Measurements from ENCODE around the gene NKAPL. TPM values are rescaled to one million over a fixed set of nuclear protein-coding genes. Genes with fewer than 3 reads are reported as not detected.

Gene NKAPL
- total and polyA plus RNA-seq, 10 of the 15 experiments (the other 5 are each of a cell fraction or from before 2014, with no cell fraction given), result 0.10 to 0.48 (median 0.19) TPM; not detected in 1

DNA sequence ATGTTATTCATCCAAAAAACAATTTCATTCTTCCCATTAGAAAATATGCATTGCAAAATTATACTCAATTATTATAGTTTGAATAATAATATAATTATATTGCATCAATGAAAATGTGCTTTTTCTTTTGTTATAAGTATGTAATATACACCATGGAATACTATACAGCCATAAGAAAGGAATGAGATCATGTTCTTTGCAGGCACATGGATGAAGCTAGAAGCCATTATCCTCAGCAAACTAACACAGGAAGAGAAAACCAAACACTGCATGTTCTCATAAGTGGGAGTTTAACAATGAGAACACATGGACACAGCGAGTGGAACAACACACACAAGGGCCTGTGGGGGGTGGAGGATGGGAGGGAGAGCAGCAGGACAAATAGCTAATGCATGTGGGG, 2.1 kb upstream of the NKAPL start (continued):
- TF ChIP-seq, protein P1, sequence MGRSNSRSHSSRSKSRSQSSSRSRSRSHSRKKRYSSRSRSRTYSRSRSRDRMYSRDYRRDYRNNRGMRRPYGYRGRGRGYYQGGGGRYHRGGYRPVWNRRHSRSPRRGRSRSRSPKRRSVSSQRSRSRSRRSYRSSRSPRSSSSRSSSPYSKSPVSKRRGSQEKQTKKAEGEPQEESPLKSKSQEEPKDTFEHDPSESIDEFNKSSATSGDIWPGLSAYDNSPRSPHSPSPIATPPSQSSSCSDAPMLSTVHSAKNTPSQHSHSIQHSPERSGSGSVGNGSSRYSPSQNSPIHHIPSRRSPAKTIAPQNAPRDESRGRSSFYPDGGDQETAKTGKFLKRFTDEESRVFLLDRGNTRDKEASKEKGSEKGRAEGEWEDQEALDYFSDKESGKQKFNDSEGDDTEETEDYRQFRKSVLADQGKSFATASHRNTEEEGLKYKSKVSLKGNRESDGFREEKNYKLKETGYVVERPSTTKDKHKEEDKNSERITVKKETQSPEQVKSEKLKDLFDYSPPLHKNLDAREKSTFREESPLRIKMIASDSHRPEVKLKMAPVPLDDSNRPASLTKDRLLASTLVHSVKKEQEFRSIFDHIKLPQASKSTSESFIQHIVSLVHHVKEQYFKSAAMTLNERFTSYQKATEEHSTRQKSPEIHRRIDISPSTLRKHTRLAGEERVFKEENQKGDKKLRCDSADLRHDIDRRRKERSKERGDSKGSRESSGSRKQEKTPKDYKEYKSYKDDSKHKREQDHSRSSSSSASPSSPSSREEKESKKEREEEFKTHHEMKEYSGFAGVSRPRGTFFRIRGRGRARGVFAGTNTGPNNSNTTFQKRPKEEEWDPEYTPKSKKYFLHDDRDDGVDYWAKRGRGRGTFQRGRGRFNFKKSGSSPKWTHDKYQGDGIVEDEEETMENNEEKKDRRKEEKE (IDR thresholded peaks at IDR 0.05), result no peak
- TF ChIP-seq NBN (IDR thresholded peaks at IDR 0.05) (no peak), BCL11A (IDR thresholded peaks at IDR 0.05; ENCODE audit: low read depth, low read length) (no peak), EZH2 (IDR thresholded peaks at IDR 0.05; ENCODE audit: borderline replicate concordance, control insufficient read depth, low read depth, low read length) (no peak), ZNF24 (IDR thresholded peaks at IDR 0.05) (no peak), CHD4 (IDR thresholded peaks at IDR 0.05) (no peak)
- TF ChIP-seq, protein P2, sequence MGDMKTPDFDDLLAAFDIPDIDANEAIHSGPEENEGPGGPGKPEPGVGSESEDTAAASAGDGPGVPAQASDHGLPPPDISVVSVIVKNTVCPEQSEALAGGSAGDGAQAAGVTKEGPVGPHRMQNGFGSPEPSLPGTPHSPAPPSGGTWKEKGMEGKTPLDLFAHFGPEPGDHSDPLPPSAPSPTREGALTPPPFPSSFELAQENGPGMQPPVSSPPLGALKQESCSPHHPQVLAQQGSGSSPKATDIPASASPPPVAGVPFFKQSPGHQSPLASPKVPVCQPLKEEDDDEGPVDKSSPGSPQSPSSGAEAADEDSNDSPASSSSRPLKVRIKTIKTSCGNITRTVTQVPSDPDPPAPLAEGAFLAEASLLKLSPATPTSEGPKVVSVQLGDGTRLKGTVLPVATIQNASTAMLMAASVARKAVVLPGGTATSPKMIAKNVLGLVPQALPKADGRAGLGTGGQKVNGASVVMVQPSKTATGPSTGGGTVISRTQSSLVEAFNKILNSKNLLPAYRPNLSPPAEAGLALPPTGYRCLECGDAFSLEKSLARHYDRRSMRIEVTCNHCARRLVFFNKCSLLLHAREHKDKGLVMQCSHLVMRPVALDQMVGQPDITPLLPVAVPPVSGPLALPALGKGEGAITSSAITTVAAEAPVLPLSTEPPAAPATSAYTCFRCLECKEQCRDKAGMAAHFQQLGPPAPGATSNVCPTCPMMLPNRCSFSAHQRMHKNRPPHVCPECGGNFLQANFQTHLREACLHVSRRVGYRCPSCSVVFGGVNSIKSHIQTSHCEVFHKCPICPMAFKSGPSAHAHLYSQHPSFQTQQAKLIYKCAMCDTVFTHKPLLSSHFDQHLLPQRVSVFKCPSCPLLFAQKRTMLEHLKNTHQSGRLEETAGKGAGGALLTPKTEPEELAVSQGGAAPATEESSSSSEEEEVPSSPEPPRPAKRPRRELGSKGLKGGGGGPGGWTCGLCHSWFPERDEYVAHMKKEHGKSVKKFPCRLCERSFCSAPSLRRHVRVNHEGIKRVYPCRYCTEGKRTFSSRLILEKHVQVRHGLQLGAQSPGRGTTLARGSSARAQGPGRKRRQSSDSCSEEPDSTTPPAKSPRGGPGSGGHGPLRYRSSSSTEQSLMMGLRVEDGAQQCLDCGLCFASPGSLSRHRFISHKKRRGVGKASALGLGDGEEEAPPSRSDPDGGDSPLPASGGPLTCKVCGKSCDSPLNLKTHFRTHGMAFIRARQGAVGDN (IDR thresholded peaks at IDR 0.05), result no peak
